Omental fat pad (tissue), 4 donors: ENCODE measurements around the gene RMND5A. TPM values are rescaled to one million over a fixed set of nuclear protein-coding genes. Genes with fewer than 3 reads are reported as not detected.

Experiments used
- ATAC-seq: fragments of 150-250 bp; one replicate; pipeline ENCODE4 v1.9.1; 2016; ENCODE audit warnings: mild to moderate bottlenecking, moderate library complexity; ENCODE audit not compliant: low FRiP score
- DNase-seq: peaks from one replicate; pipeline ENCODE4 v3.0.0-alpha.2; 2019; ENCODE audit warnings: low spot score
- CTCF ChIP-seq, 3 donors: fragments of 450-650 bp; IDR thresholded peaks; one replicate each; pipeline ENCODE4 v1.5.1; 2016 to 2017; ENCODE audit warnings: antibody characterized with exemption in 3 of 3, mild to moderate bottlenecking in 3 of 3, moderate library complexity in 2 of 3
- total RNA-seq, 4 donors: library from RNA; depleted of rRNA; stranded (reverse); fragments of >200 nt; gene quantifications; one replicate each; pipeline ENCODE4 v1.1.0, GENCODE V29; 2016

RMND5A gene
- total RNA-seq, 4 donors from 2014 or later, result 30.6 to 55.6 (median 46.3) TPM

DNA sequence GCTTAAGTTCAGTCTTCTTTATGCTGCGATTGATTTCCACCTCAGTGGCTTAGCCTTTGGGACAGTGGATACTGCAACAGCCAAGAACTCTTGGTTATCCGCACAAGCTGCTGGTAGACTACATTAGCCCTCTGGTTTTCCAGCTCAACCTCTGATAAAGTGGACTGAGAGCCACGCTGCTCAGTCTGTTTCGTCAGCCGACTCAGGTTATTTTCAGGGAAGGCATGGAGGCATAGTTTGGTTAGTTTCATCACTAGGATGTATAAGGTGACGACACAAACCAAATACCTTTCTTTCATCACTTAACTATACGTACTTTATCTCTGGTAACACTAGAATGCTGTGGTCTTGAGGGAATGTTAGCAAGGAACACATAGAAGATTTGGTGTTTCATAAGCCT, 56.4 kb downstream of the RMND5A start:
- no peak for TF ChIP-seq CTCF (IDR thresholded peaks at IDR 0.05)
- no peak for ATAC-seq
- no peak for DNase-seq

DNA sequence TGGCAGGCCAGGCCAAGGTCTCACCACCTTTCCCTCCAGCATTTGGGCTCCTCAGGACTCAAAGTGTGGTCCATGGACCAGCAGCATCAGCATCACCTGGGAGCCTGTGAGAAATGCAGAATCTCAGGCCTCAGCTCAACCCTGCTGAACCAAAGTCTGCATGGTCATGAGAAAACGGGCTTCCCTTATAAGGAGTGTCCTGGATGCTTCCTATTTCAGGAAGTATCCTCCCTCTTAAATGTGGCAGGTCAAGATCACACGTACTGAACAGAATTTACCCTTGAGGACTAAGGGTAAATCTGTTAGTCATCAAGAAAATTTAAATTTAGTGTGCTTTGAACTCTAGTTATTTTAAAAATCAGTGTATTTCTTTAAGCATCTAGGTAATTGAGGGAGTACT, 58.9 kb downstream of the RMND5A start:
- no peak for TF ChIP-seq CTCF (IDR thresholded peaks at IDR 0.05)
- DNase-seq (no peak), ATAC-seq (no peak)

- DNase-seq (no peak), ATAC-seq (no peak)
- no peak for TF ChIP-seq CTCF (IDR thresholded peaks at IDR 0.05)
These were observed 59.9 kb downstream of the RMND5A start for GRCh38 chr2:86779971-86780370.

GRCh38 chr2:86781363-86781762, 61.3 kb downstream of the RMND5A start:
- no peak for TF ChIP-seq CTCF (IDR thresholded peaks at IDR 0.05)
- DNase-seq (no peak), ATAC-seq (no peak)

DNA sequence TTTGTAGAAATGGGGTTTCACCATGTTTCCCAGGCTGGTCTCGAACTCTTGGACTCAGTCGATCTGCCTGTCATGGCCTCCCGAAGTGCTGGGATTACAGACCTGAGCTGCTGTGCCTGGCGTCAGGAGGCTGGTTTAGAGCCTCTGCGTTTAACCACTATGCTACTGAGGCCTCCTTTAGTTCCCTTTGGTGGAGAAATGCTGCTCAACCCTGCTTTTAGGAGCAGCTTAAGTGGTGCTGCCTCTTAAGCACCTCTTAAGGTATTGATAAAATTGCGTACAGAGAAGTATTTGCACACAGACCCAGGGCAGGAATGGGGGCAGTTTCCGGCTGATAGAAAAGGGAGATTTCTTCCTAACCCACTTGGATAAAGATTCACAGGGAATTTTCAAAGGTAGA, 62.7 kb downstream of the RMND5A start:
- no peak for TF ChIP-seq CTCF (IDR thresholded peaks at IDR 0.05)
- DNase-seq (no peak), ATAC-seq (no peak)

DNA sequence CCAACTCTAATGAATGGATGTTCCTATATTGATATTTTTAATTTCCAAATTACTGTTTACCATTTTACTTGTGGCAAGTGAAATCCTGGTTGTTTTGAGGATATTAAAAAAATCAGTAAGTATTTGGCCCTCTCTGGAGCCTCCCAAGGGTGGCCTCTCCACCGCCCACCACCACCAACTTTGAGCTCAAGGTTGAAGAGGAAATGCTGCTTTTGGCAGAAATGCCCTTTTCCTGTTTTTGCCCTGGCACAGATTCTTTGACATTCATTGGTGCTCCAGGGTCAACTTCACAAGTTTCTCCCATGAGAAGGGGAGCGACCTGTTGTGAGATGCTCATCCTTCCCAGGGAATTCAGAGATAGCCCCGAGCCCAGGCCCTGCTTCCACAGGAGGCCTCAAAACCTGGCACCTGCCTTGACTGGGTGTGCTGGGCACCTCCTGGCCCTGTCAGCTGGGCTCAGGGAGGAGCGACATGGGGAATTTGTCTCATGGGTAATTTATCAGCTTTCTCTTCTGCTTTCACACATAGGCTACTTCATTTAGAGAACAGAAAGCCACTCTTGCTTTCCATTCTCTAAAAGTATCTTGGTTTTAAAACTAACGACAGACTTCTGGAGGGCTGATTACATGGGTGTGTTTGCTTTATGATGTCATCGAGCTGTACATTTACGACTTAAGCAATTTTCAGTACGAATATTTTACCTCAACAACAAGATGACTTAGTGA, 63.7 kb downstream of the RMND5A start:
- ATAC-seq, result no peak
- DNase-seq, result no peak
- no peak for TF ChIP-seq CTCF (IDR thresholded peaks at IDR 0.05)

DNA sequence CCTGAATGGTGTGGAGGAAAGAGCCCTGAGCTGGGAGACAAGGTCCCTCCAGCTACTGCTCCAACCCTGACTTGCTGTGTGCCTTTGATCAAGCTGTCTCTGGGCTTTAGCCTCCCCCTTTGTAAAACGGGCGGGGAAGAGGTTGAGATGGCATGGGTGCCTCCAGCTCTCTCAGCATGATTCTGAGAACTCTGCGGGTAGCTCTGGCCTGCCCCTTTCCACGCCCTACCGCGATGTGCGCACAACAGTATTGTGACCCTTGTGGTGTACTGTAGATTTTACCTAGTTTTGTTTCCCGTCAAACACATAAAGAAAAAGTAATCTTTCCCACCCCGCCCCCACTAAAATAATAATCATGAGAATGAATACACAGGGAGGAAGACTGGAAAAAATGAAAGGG, 65.4 kb downstream of the RMND5A start:
- no peak for ATAC-seq
- DNase-seq, result no peak
- TF ChIP-seq CTCF (IDR thresholded peaks at IDR 0.05), result no peak
